Esophagus (tissue), 2 donors: Measurements from ENCODE around the gene RPS27L. TPM values are rescaled to one million over a fixed set of nuclear protein-coding genes. Genes with fewer than 3 reads are reported as not detected.

ENCODE experiments used
- H3K27ac ChIP-seq, 2 donors: one replicate each; pipeline ENCODE4 v1.5.1; 2013; ENCODE audit warnings: low read depth in 2 of 2, mild to moderate bottlenecking in 2 of 2, inconsistent platforms in 1 of 2, low read length in 1 of 2, moderate library complexity in 1 of 2
- H3K27me3 ChIP-seq, 2 donors: one replicate each; pipeline ENCODE4 v1.6.1; 2013; ENCODE audit warnings: low read length in 2 of 2, control low read depth in 1 of 2, mild to moderate bottlenecking in 1 of 2; ENCODE audit not compliant: insufficient read depth in 2 of 2, control insufficient read depth in 1 of 2
- H3K36me3 ChIP-seq, 2 donors: one replicate each; pipeline ENCODE4 v1.6.1; 2013; ENCODE audit warnings: low read length in 1 of 2; ENCODE audit not compliant: control insufficient read depth in 2 of 2, insufficient read depth in 2 of 2
- H3K4me1 ChIP-seq, 2 donors: one replicate each; pipeline ENCODE4 v1.6.1; 2013; ENCODE audit warnings: low read length in 1 of 2; ENCODE audit not compliant: control insufficient read depth in 2 of 2, insufficient read depth in 2 of 2
- H3K4me3 ChIP-seq, 2 donors: one replicate each; pipeline ENCODE4 v1.5.1; 2013; ENCODE audit warnings: low read length in 2 of 2, mild to moderate bottlenecking in 2 of 2, low read depth in 1 of 2, moderate library complexity in 1 of 2
- H3K9me3 ChIP-seq, 2 donors: one replicate each; pipeline ENCODE4 v1.6.1; 2013; ENCODE audit warnings: mild to moderate bottlenecking in 2 of 2, low read depth in 1 of 2, low read length in 1 of 2, moderate library complexity in 1 of 2; ENCODE audit not compliant: control insufficient read depth in 2 of 2, insufficient read depth in 1 of 2
- WGBS, 2 donors: extraction: QIAGEN DNeasy Blood & Tissue Kit; methylation state at CpG; one replicate each; pipeline ENCODE4 v1.1.7; 2013; 5-methylcytosine and 5-hydroxymethylcytosine counted together
- polyA plus RNA-seq, 2 donors: library from polyadenylated mRNA; stranded (reverse); fragments of 200-250 nt; gene quantifications; one replicate each; pipeline ENCODE4 v1.2.3, GENCODE V29; 2013
- donor health status: healthy with polysubstance abuse.
- donor health status: Bipolar disorder and iron deficiency.

Gene RPS27L
- polyA plus RNA-seq, 2 donors, result 55.1 to 59.5 TPM

GRCh38 chr15:63172376-63172775, 15.1 kb upstream of the RPS27L start:
- no peak overlapping the region for H3K4me3 ChIP-seq
- WGBS, 2 donors, result 90 to 92% methylated on average over 5 of the region's 5 CpGs
- H3K27me3 ChIP-seq, result no peaks in the 10 kb centered on the region
- H3K36me3 ChIP-seq, result no peaks in the 10 kb centered on the region
- H3K4me1 ChIP-seq, result no peaks in the 10 kb centered on the region
- no peaks in the 10 kb centered on the region for H3K9me3 ChIP-seq
- H3K27ac ChIP-seq, result no peak overlapping the region

GRCh38 chr15:63169788-63170187, 12.5 kb upstream of the RPS27L start:
- Histone ChIP-seq H3K4me1 (no peaks in the 10 kb centered on the region), H3K9me3 (no peaks in the 10 kb centered on the region), H3K4me3 (no peak overlapping the region), H3K27ac (no peak overlapping the region), H3K36me3 (no peaks in the 10 kb centered on the region), H3K27me3 (no peaks in the 10 kb centered on the region)
- 74 to 84% methylated on average over 2 of the region's 2 CpGs for WGBS, 2 donors

- H3K27me3 ChIP-seq, result no peaks in the 10 kb centered on the region
- no peak overlapping the region for H3K4me3 ChIP-seq
- H3K9me3 ChIP-seq, result no peaks in the 10 kb centered on the region
- H3K27ac ChIP-seq, result no peak overlapping the region
- no peaks in the 10 kb centered on the region for H3K36me3 ChIP-seq
- WGBS, 2 donors, result 90 to 92% methylated on average over 2 of the region's 2 CpGs
- H3K4me1 ChIP-seq, result no peaks in the 10 kb centered on the region
These were observed 8.9 kb upstream of the RPS27L start for GRCh38 chr15:63166219-63166618.

- no peaks in the 10 kb centered on the region for H3K9me3 ChIP-seq
- WGBS, 2 donors, result 88 to 92% methylated on average over 6 of the region's 6 CpGs
These were observed 8.0 kb upstream of the RPS27L start for GRCh38 chr15:63165166-63165859.

GRCh38 chr15:63163217-63163616, 5.9 kb upstream of the RPS27L start:
- Histone ChIP-seq H3K27me3 (no peaks in the 10 kb centered on the region), H3K27ac (no peak overlapping the region), H3K4me3 (no peak overlapping the region), H3K36me3 (no peaks in the 10 kb centered on the region), H3K9me3 (no peaks in the 10 kb centered on the region), H3K4me1 (no peaks in the 10 kb centered on the region)
- WGBS, 2 donors, result 83 to 86% methylated on average over 4 of the region's 4 CpGs

More at GRCh38 chr15:63165166-63165859, 8.0 kb upstream of the RPS27L start:
- H3K27me3 ChIP-seq, result no peaks in the 10 kb centered on the region
- no peak overlapping the region for H3K4me3 ChIP-seq
- no peaks in the 10 kb centered on the region for H3K36me3 ChIP-seq
- H3K4me1 ChIP-seq, result no peaks in the 10 kb centered on the region
- no peak overlapping the region for H3K27ac ChIP-seq

- Histone ChIP-seq H3K27ac (no peak overlapping the region), H3K9me3 (no peaks in the 10 kb centered on the region), H3K4me1 (no peaks in the 10 kb centered on the region), H3K4me3 (no peak overlapping the region), H3K27me3 (no peaks in the 10 kb centered on the region), H3K36me3 (no peaks in the 10 kb centered on the region)
These were observed 3.4 kb upstream of the RPS27L start for GRCh38 chr15:63160638-63161037.

GRCh38 chr15:63157891-63158431, 684 bp upstream of the RPS27L start:
- no peaks in the 10 kb centered on the region for H3K36me3 ChIP-seq
- no peaks in the 10 kb centered on the region for H3K9me3 ChIP-seq
- 8 to 10% methylated on average over 18 of the region's 18 CpGs for WGBS, 2 donors
- H3K4me3 ChIP-seq, result peak overlapping the region; percentile 66 to 72
- peak overlapping the region; percentile 83 to 97 for H3K27ac ChIP-seq
- no peaks in the 10 kb centered on the region for H3K27me3 ChIP-seq
- H3K4me1 ChIP-seq, result no peaks in the 10 kb centered on the region

- H3K4me1 ChIP-seq, result no peaks in the 10 kb centered on the region
- no peaks in the 10 kb centered on the region for H3K9me3 ChIP-seq
- H3K27me3 ChIP-seq, result no peaks in the 10 kb centered on the region
- peak overlapping the region; percentile 83 to 97 for H3K27ac ChIP-seq
- H3K36me3 ChIP-seq, result no peaks in the 10 kb centered on the region
- whole genome bisulfite sequencing, 2 donors, result 0% methylated on average over 16 of the region's 16 CpGs
- H3K4me3 ChIP-seq, result peak overlapping the region; percentile 66 to 72
These were observed 541 bp downstream of the RPS27L start for GRCh38 chr15:63156755-63157117.

- Histone ChIP-seq H3K9me3 (no peaks in the 10 kb centered on the region), H3K4me1 (no peaks in the 10 kb centered on the region), H3K36me3 (no peaks in the 10 kb centered on the region)
These were observed 1.1 kb downstream of the RPS27L start for GRCh38 chr15:63156086-63156710.

GRCh38 chr15:63155486-63155885, 1.8 kb downstream of the RPS27L start:
- Histone ChIP-seq H3K9me3 (no peaks in the 10 kb centered on the region), H3K36me3 (no peaks in the 10 kb centered on the region), H3K4me1 (no peaks in the 10 kb centered on the region), H3K4me3 (peak overlapping the region in 1 of 2 donors; percentile 66), H3K27ac (no peak overlapping the region), H3K27me3 (no peaks in the 10 kb centered on the region)
- WGBS, 2 donors, result 66 to 74% methylated on average over 3 of the region's 3 CpGs

More at GRCh38 chr15:63156086-63156710, 1.1 kb downstream of the RPS27L start:
- H3K4me3 ChIP-seq, result peak overlapping the region; percentile 66 to 72
- WGBS, 2 donors, result 4 to 6% methylated on average over 10 of the region's 10 CpGs
- peak overlapping the region in 1 of 2 donors; percentile 83 for H3K27ac ChIP-seq
- no peaks in the 10 kb centered on the region for H3K27me3 ChIP-seq
